IMR-90 (cell line): ENCODE data around the gene TMCC3. TPM values are rescaled to one million over a fixed set of nuclear protein-coding genes. Genes with fewer than 3 reads are reported as not detected.

Experiments used
- ATAC-seq: fragments of 200-7000 bp; cut with Tn5 transposase; 2 replicates; pipeline ENCODE4 v1.9.1; 2020; ENCODE audit warnings: low read depth, mild to moderate bottlenecking, moderate library complexity
- BruUV-seq: library from RNA; stranded (reverse); fragments of 400-500 nt; replicated peaks from 2 replicates; lab custom pipeline; 2021; lab: Mats Ljungman, UMichigan
- CTCF ChIA-PET: fragments of 300-600 bp; formaldehyde crosslinking; extraction: SDS; loops from one replicate; lab custom pipeline; 2021; ENCODE audit warnings: antibody characterized with exemption; lab: Yijun Ruan, JAX
- POLR2A ChIA-PET: fragments of 300-600 bp; sonication (Branson Sonifier 250); formaldehyde crosslinking; loops from one replicate; lab custom pipeline; 2022; ENCODE audit warnings: antibody characterized with exemption; ENCODE audit not compliant: unreplicated experiment; lab: Charles Lee
- DNase-seq: peaks from one replicate; pipeline ENCODE4 v3.0.0; 2013
- H2AFZ ChIP-seq: replicated peaks from 2 replicates; pipeline ENCODE3; 2013; ENCODE audit warnings: low read length, mild to moderate bottlenecking; ENCODE audit not compliant: poor library complexity
- H2AK5ac ChIP-seq: 2 replicates; pipeline ENCODE4 v1.6.1; 2013; ENCODE audit warnings: low read depth, low read length, inconsistent platforms
- H2AK9ac ChIP-seq: replicated peaks from 2 replicates; pipeline ENCODE3; 2013; ENCODE audit warnings: mild to moderate bottlenecking, low read depth, low read length, moderate library complexity; ENCODE audit not compliant: poor library complexity
- H2BK120ac ChIP-seq: 2 replicates; pipeline ENCODE4 v1.6.1; 2013; ENCODE audit warnings: low read depth, low read length, inconsistent platforms
- H2BK15ac ChIP-seq: 3 replicates; pipeline ENCODE4 v1.6.1; 2013; ENCODE audit warnings: low read depth, low read length, inconsistent platforms
- H2BK20ac ChIP-seq: 2 replicates; pipeline ENCODE4 v1.6.1; 2013; ENCODE audit warnings: low read depth, mild to moderate bottlenecking, inconsistent platforms, low read length, moderate library complexity
- H2BK5ac ChIP-seq: 2 replicates; pipeline ENCODE4 v1.6.1; 2013; ENCODE audit warnings: mild to moderate bottlenecking, low read depth, low read length, inconsistent platforms; ENCODE audit not compliant: poor library complexity, severe bottlenecking
- H3K14ac ChIP-seq: replicated peaks from 2 replicates; pipeline ENCODE4 v1.6.1; 2013; ENCODE audit warnings: low read depth, low read length, inconsistent platforms
- H3K18ac ChIP-seq: 2 replicates; pipeline ENCODE4 v1.6.1; 2013; ENCODE audit warnings: low read depth, low read length, control low read depth
- H3K23ac ChIP-seq: 2 replicates; pipeline ENCODE4 v1.6.1; 2013; ENCODE audit warnings: low read depth, low read length, inconsistent platforms
- H3K27ac ChIP-seq: 2 replicates; pipeline ENCODE4 v1.5.1; 2013; ENCODE audit warnings: mild to moderate bottlenecking, control low read depth, low read length; ENCODE audit not compliant: insufficient read depth
- H3K27me3 ChIP-seq: 2 replicates; pipeline ENCODE4 v1.6.1; 2013; ENCODE audit warnings: low read length; ENCODE audit not compliant: control insufficient read depth, insufficient read depth
- H3K36me3 ChIP-seq: 2 replicates; pipeline ENCODE4 v1.6.1; 2013; ENCODE audit warnings: low read length, mixed read lengths; ENCODE audit not compliant: control insufficient read depth, insufficient read depth
- H3K4ac ChIP-seq: 2 replicates; pipeline ENCODE4 v1.6.1; 2013; ENCODE audit warnings: low read depth, low read length, inconsistent platforms
- H3K4me1 ChIP-seq: 2 replicates; pipeline ENCODE4 v1.6.1; 2013; ENCODE audit warnings: low read length, mixed read lengths; ENCODE audit not compliant: control insufficient read depth, insufficient read depth
- H3K4me2 ChIP-seq: 2 replicates; pipeline ENCODE4 v1.6.1; 2013; ENCODE audit warnings: low read depth, mild to moderate bottlenecking, control low read depth, low read length, moderate library complexity
- H3K4me3 ChIP-seq: 2 replicates; pipeline ENCODE4 v1.5.1; 2013; ENCODE audit warnings: low read depth, mild to moderate bottlenecking, control low read depth, low read length, moderate library complexity; ENCODE audit not compliant: insufficient read depth
- H3K56ac ChIP-seq: 2 replicates; pipeline ENCODE4 v1.6.1; 2013; ENCODE audit warnings: low read length, inconsistent platforms; ENCODE audit not compliant: insufficient read depth; ENCODE audit errors: extremely low read depth
- H3K79me1 ChIP-seq, 2 experiments: 2 replicates each; pipeline ENCODE4 v1.6.1; 2013; ENCODE audit warnings: low read length in 2 of 2, inconsistent platforms in 1 of 2, low read depth in 1 of 2
- H3K9ac ChIP-seq: 2 replicates; pipeline ENCODE4 v1.6.1; 2013; ENCODE audit warnings: low read depth, low read length, control low read depth
- H3K9me1 ChIP-seq: 2 replicates; pipeline ENCODE4 v1.6.1; 2013; ENCODE audit warnings: low read length, inconsistent platforms; ENCODE audit not compliant: insufficient read depth
- H3K9me3 ChIP-seq: 2 replicates; pipeline ENCODE4 v1.6.1; 2013; ENCODE audit warnings: low read length; ENCODE audit not compliant: control insufficient read depth, insufficient read depth
- H4K20me1 ChIP-seq: 2 replicates; pipeline ENCODE4 v1.6.1; 2013; ENCODE audit warnings: low read length, inconsistent platforms; ENCODE audit not compliant: insufficient read depth
- H4K5ac ChIP-seq: 2 replicates; pipeline ENCODE4 v1.6.1; 2013; ENCODE audit warnings: mild to moderate bottlenecking, low read depth, low read length, control low read depth
- H4K8ac ChIP-seq, 2 experiments: 2 replicates each; pipeline ENCODE4 v1.6.1; 2013; ENCODE audit warnings: low read depth in 2 of 2, low read length in 2 of 2, control low read depth in 1 of 2, inconsistent platforms in 1 of 2
- H4K91ac ChIP-seq: 2 replicates; pipeline ENCODE4 v1.6.1; 2013; ENCODE audit warnings: low read depth, low read length, inconsistent platforms; ENCODE audit not compliant: insufficient read depth
- BHLHE40 ChIP-seq: fragments of 150-350 bp; IDR thresholded peaks from 2 replicates; pipeline ENCODE4 v1.6.1; 2016; ENCODE audit warnings: mild to moderate bottlenecking, low read depth, low read length
- CEBPB ChIP-seq: IDR thresholded peaks from 2 replicates; pipeline ENCODE4 v1.6.1; 2012; ENCODE audit warnings: low read depth, low read length, improper control_type of control experiment
- CHD1 ChIP-seq: IDR thresholded peaks from 2 replicates; pipeline ENCODE4 v1.6.1; 2012; ENCODE audit warnings: low read depth, low read length, improper control_type of control experiment
- CTCF ChIP-seq: conservative IDR thresholded peaks from 2 replicates; pipeline ENCODE4 v1.5.1; 2012; ENCODE audit warnings: mild to moderate bottlenecking, low read depth, low read length, improper control_type of control experiment
- ELK1 ChIP-seq: fragments of 150-350 bp; IDR thresholded peaks from 2 replicates; pipeline ENCODE4 v1.6.1; 2016; ENCODE audit warnings: low read depth, mild to moderate bottlenecking, low read length, moderate library complexity, borderline replicate concordance
- FOS ChIP-seq: fragments of 150-350 bp; IDR thresholded peaks from 2 replicates; pipeline ENCODE4 v1.6.1; 2016; ENCODE audit warnings: low read depth, low read length
- MAFK ChIP-seq: IDR thresholded peaks from 2 replicates; pipeline ENCODE4 v1.6.1; 2012; ENCODE audit warnings: low read depth, low read length, improper control_type of control experiment
- RAD21 ChIP-seq: IDR thresholded peaks from 2 replicates; pipeline ENCODE4 v1.6.1; 2012; ENCODE audit warnings: low read length, improper control_type of control experiment
- RFX5 ChIP-seq: IDR thresholded peaks from 2 replicates; pipeline ENCODE4 v1.8.0; 2012; ENCODE audit warnings: low read depth, mild to moderate bottlenecking, low read length, moderate library complexity
- USF2 ChIP-seq: fragments of 150-350 bp; IDR thresholded peaks from 2 replicates; pipeline ENCODE4 v1.6.1; 2017; ENCODE audit warnings: mild to moderate bottlenecking, antibody characterized with exemption, low read length, low read depth
- WGBS, 2 experiments: methylation state at CpG; one replicate each; pipeline versions ENCODE4 v1.1.5 to v1.1.7; 2013; ENCODE audit warnings: missing lambda C conversion rate in 2 of 2; ENCODE audit not compliant: insufficient read length in 1 of 2; ENCODE audit errors: extremely low coverage in 2 of 2; 5-methylcytosine and 5-hydroxymethylcytosine counted together
- dilution Hi-C: fragments of 300-500 bp; cut with HindIII; formaldehyde crosslinking; loops from one replicate; pipeline ENCODE4 v1.14.3; 2018; ENCODE audit warnings: low sequenced_read_pairs; ENCODE audit not compliant: unreplicated experiment
- in situ Hi-C: fragments of 300-500 bp; cut with MboI; formaldehyde crosslinking; loops from 3 replicates; pipeline ENCODE4 v1.14.3; 2019; ENCODE audit warnings: low sequenced_read_pairs, inconsistent platforms, mixed read lengths
- intact Hi-C: fragments of 100-400 bp; cut with micrococcal nuclease; formaldehyde crosslinking; loops from 2 replicates; pipeline ENCODE4 v1.10.0; 2022
- polyA plus RNA-seq, 3 experiments: library from polyadenylated mRNA; depleted of rRNA; stranded (reverse); fragments of >200 nt; gene quantifications; 2 replicates each; pipeline ENCODE4 v1.2.3, GENCODE V29; 2012; ENCODE audit warnings: low replicate concordance in 1 of 3
- total RNA-seq: library from RNA; depleted of rRNA; stranded (reverse); fragments of >200 nt; gene quantifications from 2 replicates; pipeline ENCODE4 v1.2.3, GENCODE V29; 2012

TMCC3 gene
- total and polyA plus RNA-seq, 2 of the 4 experiments (the other 2 are of a cell fraction), result 0.14 to 0.36 TPM

GRCh38 chr12:94638521-94638920 lies 11.8 kb downstream of the TMCC3 start:
- H3K27me3 ChIP-seq, result peaks cover 2% of the 10 kb centered on the region; the same call in 1 of the 2 replicates
- dilution Hi-C loops (no loop called here), in situ Hi-C loops (no loop called here), intact Hi-C loops (no loop called here)
- no peak overlapping the region for H2BK15ac ChIP-seq
- H3K36me3 ChIP-seq, result no peaks in the 10 kb centered on the region
- H2AFZ ChIP-seq, result no peak overlapping the region
- no peak overlapping the region for H2AK5ac ChIP-seq
- H3K23ac ChIP-seq, result no peak overlapping the region
- H3K18ac ChIP-seq, result no peak overlapping the region
- no peak overlapping the region for H2BK20ac ChIP-seq
- H4K91ac ChIP-seq, result no peak overlapping the region
- no peak overlapping the region for H2BK5ac ChIP-seq
- no peak overlapping the region for H2BK120ac ChIP-seq
- H4K8ac ChIP-seq, result no peak overlapping the region
- no CpG with 5 or more reads among the region's 1 CpG for WGBS, 2 experiments
- H4K20me1 ChIP-seq, result no peaks in the 10 kb centered on the region
- CTCF ChIA-PET, result no interaction called here
- ATAC-seq (no peak), DNase-seq (no peak)
- TF ChIP-seq USF2 (no peak), CHD1 (no peak), ELK1 (no peak), RAD21 (no peak), CEBPB (no peak), CTCF (no peak), BHLHE40 (no peak), FOS (no peak), MAFK (no peak), RFX5 (no peak)
- no peak overlapping the region for H4K5ac ChIP-seq
- no TSS peak for BruUV-seq
- H3K4me1 ChIP-seq, result no peaks in the 10 kb centered on the region
- no peak overlapping the region for H3K4ac ChIP-seq
- no peak overlapping the region for H2AK9ac ChIP-seq
- H3K79me1 ChIP-seq, result no peaks in the 10 kb centered on the region
- POLR2A ChIA-PET, result no interaction called here
- no peak overlapping the region for H3K4me2 ChIP-seq
- no peak overlapping the region for H3K9ac ChIP-seq
- no peak overlapping the region for H3K14ac ChIP-seq
- no peaks in the 10 kb centered on the region for H3K9me1 ChIP-seq
- H3K56ac ChIP-seq, result no peak overlapping the region
- H3K4me3 ChIP-seq, result no peak overlapping the region
- H3K9me3 ChIP-seq, result no peaks in the 10 kb centered on the region
- no peak overlapping the region for H3K27ac ChIP-seq
